H9 (cell line): Measurements from ENCODE around the gene CNTD1. TPM values are rescaled to one million over a fixed set of nuclear protein-coding genes. Genes with fewer than 3 reads are reported as not detected.

ENCODE experiments used
- DNase-seq: peaks from one replicate; pipeline ENCODE4 v3.0.0-alpha.2; 2017
- H2AFZ ChIP-seq: one replicate; pipeline ENCODE4 v1.6.1; 2013; ENCODE audit warnings: mild to moderate bottlenecking, low read length, control low read depth, moderate library complexity
- H2AK5ac ChIP-seq: 2 replicates; pipeline ENCODE4 v1.6.1; 2013; ENCODE audit warnings: low read length, control low read depth, mixed read lengths; ENCODE audit not compliant: insufficient read length
- H2BK120ac ChIP-seq: one replicate; pipeline ENCODE4 v1.6.1; 2013; ENCODE audit warnings: low read depth, mild to moderate bottlenecking, low read length, control low read depth, inconsistent platforms; ENCODE audit not compliant: poor library complexity, severe bottlenecking
- H2BK12ac ChIP-seq: 2 replicates; pipeline ENCODE4 v1.6.1; 2013; ENCODE audit warnings: low read length, control low read depth, mixed read lengths, low read depth; ENCODE audit not compliant: insufficient read length
- H2BK15ac ChIP-seq: 2 replicates; pipeline ENCODE4 v1.6.1; 2013; ENCODE audit warnings: low read depth, low read length, control low read depth
- H2BK20ac ChIP-seq: one replicate; pipeline ENCODE4 v1.6.1; 2013; ENCODE audit warnings: low read depth, mild to moderate bottlenecking, low read length, control low read depth, inconsistent platforms; ENCODE audit not compliant: poor library complexity, severe bottlenecking
- H2BK5ac ChIP-seq: 2 replicates; pipeline ENCODE4 v1.6.1; 2013; ENCODE audit warnings: low read length, control low read depth, mixed read lengths; ENCODE audit not compliant: insufficient read length
- H3K14ac ChIP-seq: 2 replicates; pipeline ENCODE4 v1.6.1; 2013; ENCODE audit warnings: low read length, control low read depth; ENCODE audit not compliant: insufficient read depth
- H3K18ac ChIP-seq: 2 replicates; pipeline ENCODE4 v1.6.1; 2013; ENCODE audit warnings: low read depth, mild to moderate bottlenecking, mixed read lengths, low read length, control low read depth; ENCODE audit not compliant: insufficient read length
- H3K23ac ChIP-seq: 2 replicates; pipeline ENCODE4 v1.6.1; 2013; ENCODE audit warnings: low read length, control low read depth, mixed read lengths, low read depth; ENCODE audit not compliant: insufficient read length
- H3K23me2 ChIP-seq: 2 replicates; pipeline ENCODE4 v1.6.1; 2013; ENCODE audit warnings: low read depth, mild to moderate bottlenecking, mixed read lengths, low read length, control low read depth; ENCODE audit not compliant: insufficient read length, poor library complexity, severe bottlenecking
- H3K27ac ChIP-seq: 2 replicates; pipeline ENCODE4 v1.5.1; 2013; ENCODE audit warnings: low read length, control low read depth, mixed read lengths, low read depth; ENCODE audit not compliant: insufficient read length
- H3K27me3 ChIP-seq: 2 replicates; pipeline ENCODE4 v1.6.1; 2013; ENCODE audit warnings: low read length, control low read depth, inconsistent platforms; ENCODE audit not compliant: insufficient read depth
- H3K4ac ChIP-seq: 2 replicates; pipeline ENCODE4 v1.6.1; 2013; ENCODE audit warnings: low read depth, mild to moderate bottlenecking, control low read depth, inconsistent platforms, low read length, moderate library complexity
- H3K4me1 ChIP-seq: 2 replicates; pipeline ENCODE4 v1.6.1; 2013; ENCODE audit warnings: low read length, control low read depth, inconsistent platforms; ENCODE audit not compliant: insufficient read depth
- H3K4me2 ChIP-seq: 2 replicates; pipeline ENCODE4 v1.6.1; 2013; ENCODE audit warnings: low read length, control low read depth, mixed read lengths; ENCODE audit not compliant: insufficient read length, insufficient read depth
- H3K56ac ChIP-seq: 2 replicates; pipeline ENCODE4 v1.6.1; 2013; ENCODE audit warnings: low read depth, mild to moderate bottlenecking, mixed read lengths, low read length, control low read depth; ENCODE audit not compliant: insufficient read length
- H3K79me1 ChIP-seq: 2 replicates; pipeline ENCODE4 v1.6.1; 2013; ENCODE audit warnings: low read depth, mild to moderate bottlenecking, moderate library complexity, low read length, control low read depth, inconsistent platforms; ENCODE audit not compliant: insufficient read depth, poor library complexity, severe bottlenecking
- H3K79me2 ChIP-seq: 2 replicates; pipeline ENCODE4 v1.6.1; 2013; ENCODE audit warnings: low read length, control low read depth, inconsistent platforms; ENCODE audit not compliant: insufficient read depth
- H3K9ac ChIP-seq: 2 replicates; pipeline ENCODE4 v1.6.1; 2013; ENCODE audit warnings: low read length, control low read depth, mixed read lengths; ENCODE audit not compliant: insufficient read length; ENCODE audit errors: extremely low read depth
- H3K9me3 ChIP-seq: one replicate; pipeline ENCODE4 v1.6.1; 2013; ENCODE audit warnings: low read depth, low read length, inconsistent platforms; ENCODE audit not compliant: control insufficient read depth
- H3T11ph ChIP-seq: one replicate; pipeline ENCODE4 v1.6.1; 2013; ENCODE audit warnings: mild to moderate bottlenecking, low read length, control low read depth, inconsistent platforms
- H4K20me1 ChIP-seq: one replicate; pipeline ENCODE4 v1.6.1; 2013; ENCODE audit not compliant: control insufficient read depth, insufficient read length, insufficient read depth
- H4K5ac ChIP-seq: 2 replicates; pipeline ENCODE4 v1.6.1; 2013; ENCODE audit warnings: low read depth, mild to moderate bottlenecking, mixed read lengths, low read length, control low read depth; ENCODE audit not compliant: insufficient read length
- H4K8ac ChIP-seq: replicated peaks from 2 replicates; pipeline ENCODE4 v1.6.1; 2013; ENCODE audit warnings: low read length, control low read depth, mixed read lengths, low read depth; ENCODE audit not compliant: insufficient read length
- H4K91ac ChIP-seq: 2 replicates; pipeline ENCODE4 v1.6.1; 2013; ENCODE audit warnings: low read depth, mild to moderate bottlenecking, moderate library complexity, mixed read lengths, low read length, control low read depth; ENCODE audit not compliant: insufficient read length
- H3K27ac Mint-ChIP-seq, 3 experiments: 2 replicates in 2 of 3; 3 replicates in 1 of 3; pipeline ENCODE4 v1.8.0; 2020 to 2021; ENCODE audit warnings: mixed read lengths in 3 of 3, mild to moderate bottlenecking in 1 of 3, moderate library complexity in 1 of 3
- H3K27me3 Mint-ChIP-seq: 2 replicates; pipeline ENCODE4 v1.8.0; 2021; ENCODE audit warnings: low read depth, mild to moderate bottlenecking, moderate library complexity, mixed read lengths
- H3K36me3 Mint-ChIP-seq, 3 experiments: 2 replicates in 2 of 3; 3 replicates in 1 of 3; pipeline ENCODE4 v1.8.0; 2020 to 2021; ENCODE audit warnings: low read depth in 3 of 3, mixed read lengths in 3 of 3; ENCODE audit not compliant: insufficient read depth in 1 of 3
- H3K4me1 Mint-ChIP-seq, 2 experiments: 2 replicates each; pipeline ENCODE4 v1.8.0; 2020; ENCODE audit warnings: mixed read lengths in 2 of 2
- H3K4me3 Mint-ChIP-seq, 2 experiments: 2 replicates in 1 of 2; 3 replicates in 1 of 2; pipeline ENCODE4 v1.8.0; 2020 to 2021; ENCODE audit warnings: mild to moderate bottlenecking in 2 of 2, mixed read lengths in 2 of 2, moderate library complexity in 1 of 2
- H3K9me3 Mint-ChIP-seq, 2 experiments: 2 replicates in 1 of 2; 3 replicates in 1 of 2; pipeline ENCODE4 v1.8.0; 2020; ENCODE audit warnings: mild to moderate bottlenecking in 2 of 2, mixed read lengths in 2 of 2, moderate library complexity in 1 of 2
- CTCF ChIP-seq: fragments of 200-600 bp; sonication (generic); conservative IDR thresholded peaks from 3 replicates; pipeline ENCODE4 v1.8.0; 2021; ENCODE audit warnings: antibody characterized with exemption, mild to moderate bottlenecking
- WGBS: extraction: QIAGEN DNeasy Blood & Tissue Kit; methylation state at CpG from one replicate; pipeline ENCODE4 v1.1.7; 2013; ENCODE audit warnings: missing lambda C conversion rate, low lambda C conversion rate, mixed read lengths; ENCODE audit not compliant: insufficient read length; ENCODE audit errors: extremely low coverage; 5-methylcytosine and 5-hydroxymethylcytosine counted together
- total RNA-seq: library from RNA; stranded (reverse); gene quantifications from 2 replicates; pipeline ENCODE4 v1.2.1, GENCODE V29; 2021

CNTD1 gene
- total RNA-seq, 1 experiment from 2014 or later: not detected

- WGBS: no CpG with 5 or more reads among the region's 5 CpGs
- Histone ChIP-seq H2BK20ac (no peak overlapping the region), H3K4me2 (no peak overlapping the region), H3K4ac (no peak overlapping the region), H3K14ac (no peak overlapping the region), H2BK15ac (no peak overlapping the region), H2BK120ac (no peak overlapping the region), H3K23ac (no peak overlapping the region), H3K27me3 (no peaks in the 10 kb centered on the region), H3K18ac (no peak overlapping the region), H4K20me1 (no peaks in the 10 kb centered on the region), H3K4me1 (no peaks in the 10 kb centered on the region), H3K79me2 (no peaks in the 10 kb centered on the region), H2AFZ (no peak overlapping the region), H3K9me3 (no peaks in the 10 kb centered on the region), H2AK5ac (no peak overlapping the region), H4K8ac (no peak overlapping the region), H2BK5ac (no peak overlapping the region), H3K9ac (no peak overlapping the region), H4K91ac (no peak overlapping the region), H4K5ac (no peak overlapping the region), H2BK12ac (no peak overlapping the region), H3K27ac (no peak overlapping the region), H3K56ac (no peak overlapping the region), H3K23me2 (no peaks in the 10 kb centered on the region), H3T11ph (no peak overlapping the region), H3K79me1 (no peaks in the 10 kb centered on the region)
- H3K4me3 Mint-ChIP-seq: no peak overlapping the region
- H3K4me1 Mint-ChIP-seq: peaks cover 4 to 8% of the 10 kb centered on the region in 2 experiments; a peak in 2 of 4 replicates
- H3K27me3 Mint-ChIP-seq: no peaks in the 10 kb centered on the region
- H3K36me3 Mint-ChIP-seq: no peaks in the 10 kb centered on the region; a peak in 1 of 7 replicates
- no peak for TF ChIP-seq CTCF
- 0 out of 7 replicates have a peak overlapping the region, but pooled peaks of 1 of the 3 experiments have one; percentile 13 for H3K27ac Mint-ChIP-seq
- no peaks in the 10 kb centered on the region; a peak in 1 of 5 replicates for H3K9me3 Mint-ChIP-seq
- no peak for DNase-seq
Observed at GRCh38 chr17:42853597-42853967, 54.9 kb downstream of the CNTD1 start.
